Measurements from ENCODE around the gene KCNJ5. TPM values are rescaled to one million over a fixed set of nuclear protein-coding genes. Genes with fewer than 3 reads are reported as not detected.

Gene KCNJ5
- total RNA-seq, 1 experiment from 2014 or later = not detected

GRCh38 chr11:128895526-128895925 is 4.4 kb downstream of the KCNJ5 start:
- no peak overlapping the region for H3K27ac Mint-ChIP-seq (ENCODE audit: unreplicated experiment)
- no peaks in the 10 kb centered on the region for H3K4me1 Mint-ChIP-seq (ENCODE audit: low read depth, unreplicated experiment)
- intact Hi-C loops (cut with micrococcal nuclease; ENCODE audit: unreplicated experiment) = no loop called here
- Histone ChIP-seq H3K27me3 (replicated peaks; ENCODE audit: control insufficient read depth, insufficient read depth, low read length) (0 out of 2 replicates have a peak, but pooled peaks cover 1% of the 10 kb centered on the region), H3K4me3 (ENCODE audit: low read depth, low read length) (no peak overlapping the region), H3K36me3 (ENCODE audit: control insufficient read depth, insufficient read depth, low read length) (no peaks in the 10 kb centered on the region), H3K9me3 (no peaks in the 10 kb centered on the region), H3K4me1 (peaks cover 3% of the 10 kb centered on the region)
- H3K4me3 Mint-ChIP-seq (ENCODE audit: unreplicated experiment) = no peak overlapping the region
- TF ChIP-seq CTCF (IDR thresholded peaks at IDR 0.05; ENCODE audit: insufficient read depth in 1 of 2, low read depth in 1 of 2, low read length in 1 of 2, severe bottlenecking in 1 of 2, unreplicated experiment in 1 of 2) = no peak
- peaks cover 7% of the 10 kb centered on the region for H3K27me3 Mint-ChIP-seq (ENCODE audit: insufficient read depth, unreplicated experiment)
- no peaks in the 10 kb centered on the region for H3K36me3 Mint-ChIP-seq (ENCODE audit: insufficient read depth, unreplicated experiment)
- DNase-seq = no peak
- no peaks in the 10 kb centered on the region for H3K9me3 Mint-ChIP-seq (ENCODE audit: unreplicated experiment)
- BruUV-seq (replicated peaks) = no TSS peak
- POLR2A ChIA-PET = no interaction called here
- CTCF ChIA-PET = interaction anchor here (0.8 to 1.5 kb wide), 3 partner anchors 9 to 38 kb away, joined by 3 to 8 read pairs (median 4); no protein-coding TSS in a partner anchor

GRCh38 chr11:128896356-128896755 is 5.2 kb downstream of the KCNJ5 start:
- intact Hi-C loops (cut with micrococcal nuclease; ENCODE audit: unreplicated experiment) = no loop called here
- no peaks in the 10 kb centered on the region for H3K4me1 Mint-ChIP-seq (ENCODE audit: low read depth, unreplicated experiment)
- H3K27me3 Mint-ChIP-seq (ENCODE audit: insufficient read depth, unreplicated experiment) = peaks cover 7% of the 10 kb centered on the region
- Histone ChIP-seq H3K4me3 (ENCODE audit: low read depth, low read length) (no peak overlapping the region), H3K9me3 (no peaks in the 10 kb centered on the region), H3K27me3 (replicated peaks; ENCODE audit: control insufficient read depth, insufficient read depth, low read length) (no peaks in the 10 kb centered on the region), H3K4me1 (no peaks in the 10 kb centered on the region), H3K36me3 (ENCODE audit: control insufficient read depth, insufficient read depth, low read length) (no peaks in the 10 kb centered on the region)
- no peak overlapping the region for H3K4me3 Mint-ChIP-seq (ENCODE audit: unreplicated experiment)
- DNase-seq = no peak
- BruUV-seq (replicated peaks) = no TSS peak
- no peaks in the 10 kb centered on the region for H3K9me3 Mint-ChIP-seq (ENCODE audit: unreplicated experiment)
- H3K36me3 Mint-ChIP-seq (ENCODE audit: insufficient read depth, unreplicated experiment) = no peaks in the 10 kb centered on the region
- ChIA-PET POLR2A (no interaction called here), CTCF (no interaction called here)
- TF ChIP-seq CTCF (IDR thresholded peaks at IDR 0.05; ENCODE audit: insufficient read depth in 1 of 2, low read depth in 1 of 2, low read length in 1 of 2, severe bottlenecking in 1 of 2, unreplicated experiment in 1 of 2) = no peak
- no peak overlapping the region for H3K27ac Mint-ChIP-seq (ENCODE audit: unreplicated experiment)

- H3K36me3 ChIP-seq (ENCODE audit: control insufficient read depth, insufficient read depth, low read length) = no peaks in the 10 kb centered on the region
- H3K9me3 ChIP-seq = no peaks in the 10 kb centered on the region
- H3K4me1 ChIP-seq = no peaks in the 10 kb centered on the region
- CTCF ChIA-PET = no interaction called here
- DNase-seq = no peak
- BruUV-seq (replicated peaks) = no TSS peak
- Mint-ChIP-seq H3K4me3 (ENCODE audit: unreplicated experiment) (no peak overlapping the region), H3K36me3 (ENCODE audit: insufficient read depth, unreplicated experiment) (no peaks in the 10 kb centered on the region), H3K27me3 (ENCODE audit: insufficient read depth, unreplicated experiment) (peaks cover 11% of the 10 kb centered on the region), H3K9me3 (ENCODE audit: unreplicated experiment) (no peaks in the 10 kb centered on the region), H3K27ac (ENCODE audit: unreplicated experiment) (no peak overlapping the region), H3K4me1 (ENCODE audit: low read depth, unreplicated experiment) (no peaks in the 10 kb centered on the region)
- no peak for TF ChIP-seq CTCF (IDR thresholded peaks at IDR 0.05; ENCODE audit: insufficient read depth in 1 of 2, low read depth in 1 of 2, low read length in 1 of 2, severe bottlenecking in 1 of 2, unreplicated experiment in 1 of 2)
- POLR2A ChIA-PET = no interaction called here
- H3K4me3 ChIP-seq (ENCODE audit: low read depth, low read length) = no peak overlapping the region
- intact Hi-C loops (cut with micrococcal nuclease; ENCODE audit: unreplicated experiment) = no loop called here
- no peaks in the 10 kb centered on the region for H3K27me3 ChIP-seq (replicated peaks; ENCODE audit: control insufficient read depth, insufficient read depth, low read length)
Measured at GRCh38 chr11:128897826-128898225, 6.7 kb downstream of the KCNJ5 start.
